T-helper 2 cell treated with Interferon-gamma antibody and Interleukin-4, amounts not matched to agents 5 μg/mL and 100 μg/mL, for 36 hours (primary cell): Measurements from ENCODE around the gene FLT1.
A peak's percentile ranks its signal among the peaks of the same experiment; 100 is the strongest.

Experiments
- DNase-seq: peaks from one replicate; pipeline ENCODE4 v3.0.0; 2021; ENCODE audit warnings: low spot score
- H3K27ac Mint-ChIP-seq: one replicate; pipeline ENCODE4 v1.8.0; 2021; ENCODE audit warnings: mild to moderate bottlenecking, mixed read lengths
- H3K27me3 Mint-ChIP-seq: one replicate; pipeline ENCODE4 v1.8.0; 2021; ENCODE audit warnings: low read depth, mixed read lengths
- H3K36me3 Mint-ChIP-seq: one replicate; pipeline ENCODE4 v1.8.0; 2021; ENCODE audit warnings: low read depth, mixed read lengths
- H3K4me1 Mint-ChIP-seq: one replicate; pipeline ENCODE4 v1.8.0; 2021; ENCODE audit warnings: low read depth, mixed read lengths
- H3K4me3 Mint-ChIP-seq: one replicate; pipeline ENCODE4 v1.8.0; 2022; ENCODE audit warnings: mild to moderate bottlenecking, moderate library complexity, mixed read lengths
- H3K9me3 Mint-ChIP-seq: one replicate; pipeline ENCODE4 v1.8.0; 2021; ENCODE audit warnings: mixed read lengths

The FLT1 gene

GRCh38 chr13:28328271-28328607, 166.7 kb downstream of the FLT1 start:
- H3K4me1 Mint-ChIP-seq: peaks cover 3% of the 10 kb centered on the region
- H3K27ac Mint-ChIP-seq: no peak overlapping the region
- H3K36me3 Mint-ChIP-seq: no peaks in the 10 kb centered on the region
- DNase-seq: no peak
- H3K4me3 Mint-ChIP-seq: no peak overlapping the region
- no peaks in the 10 kb centered on the region for H3K9me3 Mint-ChIP-seq
- H3K27me3 Mint-ChIP-seq: no peaks in the 10 kb centered on the region

- no peak for DNase-seq
- no peak overlapping the region for H3K27ac Mint-ChIP-seq
- H3K4me3 Mint-ChIP-seq: no peak overlapping the region
- no peaks in the 10 kb centered on the region for H3K9me3 Mint-ChIP-seq
- no peaks in the 10 kb centered on the region for H3K27me3 Mint-ChIP-seq
- no peaks in the 10 kb centered on the region for H3K36me3 Mint-ChIP-seq
- H3K4me1 Mint-ChIP-seq: peaks cover 3% of the 10 kb centered on the region
Measured at GRCh38 chr13:28327373-28328270, 167.3 kb downstream of the FLT1 start.

GRCh38 chr13:28326056-28326455, 168.9 kb downstream of the FLT1 start:
- Mint-ChIP-seq H3K36me3 (no peaks in the 10 kb centered on the region), H3K27me3 (no peaks in the 10 kb centered on the region)

GRCh38 chr13:28325022-28325421, 169.9 kb downstream of the FLT1 start:
- Mint-ChIP-seq H3K27ac (no peak overlapping the region), H3K4me3 (no peak overlapping the region), H3K9me3 (no peaks in the 10 kb centered on the region), H3K36me3 (no peaks in the 10 kb centered on the region), H3K4me1 (peaks cover 3% of the 10 kb centered on the region), H3K27me3 (no peaks in the 10 kb centered on the region)
- no peak for DNase-seq

More at GRCh38 chr13:28326056-28326455, 168.9 kb downstream of the FLT1 start:
- no peak overlapping the region for H3K27ac Mint-ChIP-seq
- no peak for DNase-seq
- no peaks in the 10 kb centered on the region for H3K9me3 Mint-ChIP-seq
- peaks cover 3% of the 10 kb centered on the region for H3K4me1 Mint-ChIP-seq
- H3K4me3 Mint-ChIP-seq: no peak overlapping the region

GRCh38 chr13:28324181-28324789, 170.6 kb downstream of the FLT1 start:
- Mint-ChIP-seq H3K9me3 (no peaks in the 10 kb centered on the region), H3K27ac (no peak overlapping the region), H3K4me3 (no peak overlapping the region), H3K36me3 (no peaks in the 10 kb centered on the region), H3K27me3 (no peaks in the 10 kb centered on the region), H3K4me1 (peaks cover 3% of the 10 kb centered on the region)
- peak; percentile 30 for DNase-seq

GRCh38 chr13:28322256-28322905, 172.5 kb downstream of the FLT1 start:
- Mint-ChIP-seq H3K36me3 (no peaks in the 10 kb centered on the region), H3K27me3 (no peaks in the 10 kb centered on the region), H3K9me3 (no peaks in the 10 kb centered on the region), H3K27ac (no peak overlapping the region), H3K4me1 (peaks cover 3% of the 10 kb centered on the region), H3K4me3 (no peak overlapping the region)
- DNase-seq: no peak

- no peak for DNase-seq
- Mint-ChIP-seq H3K27me3 (no peaks in the 10 kb centered on the region), H3K4me1 (peaks cover 3% of the 10 kb centered on the region), H3K36me3 (no peaks in the 10 kb centered on the region), H3K4me3 (no peak overlapping the region), H3K9me3 (no peaks in the 10 kb centered on the region), H3K27ac (no peak overlapping the region)
Measured at GRCh38 chr13:28321756-28322155, 173.2 kb downstream of the FLT1 start.

GRCh38 chr13:28320884-28321574, 173.9 kb downstream of the FLT1 start:
- no peaks in the 10 kb centered on the region for H3K36me3 Mint-ChIP-seq
- H3K9me3 Mint-ChIP-seq: no peaks in the 10 kb centered on the region
- peaks cover 3% of the 10 kb centered on the region for H3K4me1 Mint-ChIP-seq
- DNase-seq: no peak
- H3K27ac Mint-ChIP-seq: no peak overlapping the region
- no peaks in the 10 kb centered on the region for H3K27me3 Mint-ChIP-seq
- H3K4me3 Mint-ChIP-seq: no peak overlapping the region

GRCh38 chr13:28320209-28320608, 174.7 kb downstream of the FLT1 start:
- DNase-seq: no peak
- Mint-ChIP-seq H3K4me3 (no peak overlapping the region), H3K9me3 (no peaks in the 10 kb centered on the region)

GRCh38 chr13:28319528-28319927, 175.4 kb downstream of the FLT1 start:
- DNase-seq: no peak
- H3K4me3 Mint-ChIP-seq: no peak overlapping the region
- H3K27ac Mint-ChIP-seq: no peak overlapping the region
- H3K36me3 Mint-ChIP-seq: no peaks in the 10 kb centered on the region
- H3K9me3 Mint-ChIP-seq: no peaks in the 10 kb centered on the region
- peaks cover 3% of the 10 kb centered on the region for H3K4me1 Mint-ChIP-seq
- H3K27me3 Mint-ChIP-seq: no peaks in the 10 kb centered on the region

More at GRCh38 chr13:28320209-28320608, 174.7 kb downstream of the FLT1 start:
- H3K27me3 Mint-ChIP-seq: no peaks in the 10 kb centered on the region
- no peak overlapping the region for H3K27ac Mint-ChIP-seq
- no peaks in the 10 kb centered on the region for H3K36me3 Mint-ChIP-seq
- H3K4me1 Mint-ChIP-seq: peaks cover 3% of the 10 kb centered on the region

- no peak overlapping the region for H3K27ac Mint-ChIP-seq
- no peaks in the 10 kb centered on the region for H3K9me3 Mint-ChIP-seq
- H3K4me3 Mint-ChIP-seq: no peak overlapping the region
- no peaks in the 10 kb centered on the region for H3K27me3 Mint-ChIP-seq
- H3K36me3 Mint-ChIP-seq: no peaks in the 10 kb centered on the region
- H3K4me1 Mint-ChIP-seq: no peaks in the 10 kb centered on the region
- DNase-seq: no peak
Measured at GRCh38 chr13:28318496-28318895, 176.4 kb downstream of the FLT1 start.

- no peak for DNase-seq
- Mint-ChIP-seq H3K27me3 (no peaks in the 10 kb centered on the region), H3K27ac (no peak overlapping the region), H3K9me3 (no peaks in the 10 kb centered on the region), H3K4me1 (no peaks in the 10 kb centered on the region), H3K36me3 (no peaks in the 10 kb centered on the region), H3K4me3 (no peak overlapping the region)
Measured at GRCh38 chr13:28316836-28317235, 178.1 kb downstream of the FLT1 start.

GRCh38 chr13:28316129-28316528, 178.8 kb downstream of the FLT1 start:
- H3K9me3 Mint-ChIP-seq: no peaks in the 10 kb centered on the region

GRCh38 chr13:28314879-28315278, 180.0 kb downstream of the FLT1 start:
- Mint-ChIP-seq H3K27ac (no peak overlapping the region), H3K36me3 (no peaks in the 10 kb centered on the region), H3K27me3 (no peaks in the 10 kb centered on the region), H3K4me3 (no peak overlapping the region), H3K9me3 (no peaks in the 10 kb centered on the region), H3K4me1 (no peaks in the 10 kb centered on the region)
- no peak for DNase-seq

More at GRCh38 chr13:28316129-28316528, 178.8 kb downstream of the FLT1 start:
- Mint-ChIP-seq H3K27me3 (no peaks in the 10 kb centered on the region), H3K27ac (no peak overlapping the region), H3K36me3 (no peaks in the 10 kb centered on the region), H3K4me1 (no peaks in the 10 kb centered on the region), H3K4me3 (no peak overlapping the region)
- DNase-seq: no peak
